Activated CD8-positive, alpha-beta memory T cell treated with anti-CD3 and anti-CD28 coated beads, Interleukin-2, amount 50 U/mL, for 24 hours (primary cell): ENCODE data around the gene RHCE.
"Not testable (repeated sequence)": the region's sequence is repeated elsewhere in the genome, so short reads cannot be mapped to it uniquely, and the experiment has no call there.

Experiments used
- DNase-seq: peaks from one replicate; pipeline ENCODE4 v3.0.0-alpha.2; 2020; ENCODE audit errors: extremely low read depth

Gene RHCE

DNA sequence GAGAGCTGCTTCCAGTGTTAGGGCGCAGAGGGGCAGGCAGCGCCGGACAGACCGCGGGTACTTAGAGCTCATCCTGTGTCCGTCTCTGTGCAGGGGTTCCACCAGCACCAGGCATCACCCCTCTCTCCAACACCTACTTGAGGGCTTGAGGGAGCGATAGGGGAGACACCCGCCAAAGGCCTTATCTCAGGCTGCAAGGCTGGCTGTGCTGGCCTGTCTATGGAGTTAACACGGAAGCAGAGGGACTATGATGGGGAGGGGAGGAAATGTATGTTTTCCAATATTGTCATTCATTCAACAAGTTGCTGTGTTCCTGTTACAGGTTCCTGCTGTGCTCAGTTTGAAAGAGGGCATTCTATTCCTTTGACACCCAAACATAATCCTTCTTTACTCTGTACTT is at the start of gene RHCE:
Gene RHCE, minus strand, starts transcription at position 111 of the 400 bp plus-strand sequence. Its CDS starts 39 bp downstream, at position 72.
- DNase-seq, result not testable (repeated sequence)

- DNase-seq, result no peak
Measured at GRCh38 chr1:25469177-25469576, 48.6 kb upstream of the RHCE start.

GRCh38 chr1:25468033-25468432 is 47.4 kb upstream of the RHCE start:
- DNase-seq, result no peak

GRCh38 chr1:25467616-25468015 is 47.0 kb upstream of the RHCE start:
- no peak for DNase-seq

- no peak for DNase-seq
Measured at GRCh38 chr1:25467193-25467592, 46.6 kb upstream of the RHCE start.

DNA sequence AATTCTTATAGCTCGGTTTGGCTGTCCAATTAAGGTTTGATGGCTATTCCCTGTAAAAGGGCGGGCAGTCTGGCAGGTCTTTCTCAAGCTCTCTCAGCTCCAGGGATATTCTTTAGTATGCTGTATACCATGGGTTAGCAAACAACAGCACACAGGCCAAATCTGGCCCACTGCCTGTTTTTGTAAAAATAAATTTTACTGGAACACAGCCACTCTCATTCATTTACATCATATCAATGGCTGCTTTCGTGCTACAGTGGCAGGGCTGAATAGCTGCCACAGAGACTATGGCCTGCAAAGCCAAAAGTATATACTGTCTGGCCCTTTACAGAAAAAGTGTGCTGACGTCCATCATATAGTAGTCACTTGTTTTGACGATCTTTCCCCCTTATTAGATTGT is 42.1 kb upstream of the RHCE start:
- DNase-seq, result no peak

DNA sequence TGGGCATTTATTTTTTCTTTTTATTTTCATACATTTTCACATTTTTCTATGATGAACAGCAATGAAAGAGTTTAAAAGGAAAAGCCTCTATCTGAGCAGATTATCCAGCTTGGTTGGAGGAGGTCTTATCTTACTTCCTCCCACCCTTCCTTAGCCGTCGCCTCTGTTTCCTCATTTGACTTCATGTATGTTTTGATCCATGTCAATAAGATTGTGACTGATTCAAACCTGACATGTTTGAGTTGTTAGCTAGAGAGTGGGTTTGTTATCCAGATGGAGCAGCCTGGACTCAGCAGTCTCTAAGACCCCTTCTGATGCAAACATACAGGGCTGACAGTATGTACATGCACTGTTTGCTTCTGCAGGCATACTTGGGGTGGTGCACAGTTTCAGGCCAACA is 41.2 kb upstream of the RHCE start:
- DNase-seq, result no peak

DNA sequence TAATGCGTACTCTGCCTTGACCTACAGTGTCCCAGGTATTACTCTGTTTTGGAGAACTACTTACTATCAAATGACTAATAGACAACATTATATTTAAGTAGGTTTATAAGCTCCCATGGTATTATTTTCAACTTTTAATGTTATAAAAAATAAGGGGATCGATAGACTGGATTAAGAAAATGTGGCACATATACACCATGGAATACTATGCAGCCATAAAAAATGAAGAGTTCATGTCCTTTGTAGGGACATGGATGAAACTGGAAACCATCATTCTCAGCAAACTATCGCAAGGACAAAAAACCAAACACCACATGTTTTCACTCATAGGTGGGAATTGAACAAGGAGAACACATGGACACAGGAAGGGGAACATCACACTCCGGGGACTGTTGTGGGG is 40.2 kb upstream of the RHCE start:
- not testable (repeated sequence) for DNase-seq

GRCh38 chr1:25460020-25460419 is 39.4 kb upstream of the RHCE start:
- DNase-seq, result no peak

GRCh38 chr1:25458541-25459298 is 38.1 kb upstream of the RHCE start:
- DNase-seq, result no peak

DNA sequence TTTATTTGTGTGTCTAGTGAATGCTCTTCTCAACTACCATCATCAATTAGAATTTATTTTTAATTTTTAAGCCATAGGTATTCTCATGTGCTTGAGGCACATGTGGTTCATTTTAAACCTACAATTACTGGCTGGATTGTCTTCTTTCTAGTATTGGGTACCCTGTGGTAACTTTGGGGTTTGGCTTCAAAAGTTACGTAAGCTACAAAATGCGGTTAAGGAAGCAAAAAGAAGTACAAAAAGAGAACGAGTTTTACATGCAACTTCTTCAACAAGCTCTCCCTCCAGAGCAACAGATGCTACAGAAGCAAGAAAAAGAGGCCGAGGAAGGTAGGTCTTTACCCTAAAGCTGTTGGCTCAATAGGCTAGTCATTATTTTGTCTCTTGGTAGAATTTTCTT is 35.9 kb upstream of the RHCE start:
- no peak for DNase-seq

GRCh38 chr1:25451908-25452307 is 31.3 kb upstream of the RHCE start:
- DNase-seq, result no peak

DNA sequence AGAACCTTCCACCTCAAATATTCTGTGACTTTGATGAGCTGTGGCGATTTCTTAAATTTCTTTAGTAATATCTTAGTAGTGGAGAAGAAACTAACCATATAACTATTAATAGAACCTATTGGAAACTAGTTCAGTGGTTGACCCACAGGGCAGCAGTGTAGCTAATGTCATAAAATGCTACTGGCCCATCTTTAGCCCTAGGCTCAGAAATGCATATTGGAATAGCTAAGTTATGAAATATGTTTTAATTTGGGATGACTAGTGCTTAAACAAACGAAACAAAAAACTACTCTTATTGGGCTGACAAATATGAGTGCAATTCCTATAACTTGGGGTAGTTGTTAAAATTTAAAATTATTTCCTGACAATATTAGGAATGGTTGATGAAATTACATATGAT is 30.3 kb upstream of the RHCE start:
- DNase-seq, result no peak

DNA sequence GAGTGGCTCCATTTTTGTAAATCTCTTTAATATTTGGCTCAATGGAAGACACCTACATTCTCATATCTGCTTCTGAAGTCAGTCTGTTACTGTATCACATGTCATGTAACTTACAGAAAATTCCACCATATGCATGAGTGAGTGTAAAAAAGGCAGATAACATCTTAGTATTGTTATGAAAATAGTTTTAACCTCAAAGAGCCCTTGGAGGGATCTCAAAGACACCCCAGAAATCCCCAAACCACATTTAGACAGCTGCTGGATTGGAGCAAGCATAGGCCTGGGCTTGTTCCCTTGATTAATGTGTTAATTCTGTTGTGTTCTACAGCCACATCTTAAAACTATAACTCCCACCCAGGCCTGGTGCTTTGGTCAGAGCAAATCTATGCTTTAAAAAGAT is 26.9 kb upstream of the RHCE start:
- no peak for DNase-seq

DNA sequence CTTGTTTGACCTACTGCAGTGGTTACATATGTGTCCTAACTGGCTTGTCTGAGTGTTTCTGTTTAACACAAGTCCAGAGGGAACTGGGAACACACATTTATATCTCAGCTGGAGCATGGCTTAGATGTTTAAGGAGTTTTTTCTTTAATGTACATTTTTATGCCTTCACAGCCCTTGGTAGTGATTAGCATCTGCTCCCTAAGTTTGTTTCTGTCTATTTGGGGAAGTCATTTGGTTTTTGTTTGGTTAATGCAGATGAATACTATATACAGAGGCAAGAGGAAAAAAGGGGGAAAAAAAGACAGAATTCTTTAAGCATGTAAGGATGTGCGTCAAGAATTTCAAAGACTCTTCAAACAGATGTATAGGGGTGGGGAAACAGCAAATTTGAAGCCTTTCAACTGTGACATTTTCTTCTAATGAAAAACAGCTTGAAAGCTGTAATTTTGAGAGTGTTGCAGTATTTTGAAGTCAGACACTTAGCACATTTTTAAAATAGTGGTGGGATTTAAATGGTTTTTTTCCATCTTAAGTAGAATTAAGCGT is 25.4 kb upstream of the RHCE start:
- no peak for DNase-seq

- DNase-seq, result not testable (repeated sequence)
Measured at GRCh38 chr1:25444604-25445003, 24.0 kb upstream of the RHCE start.

DNA sequence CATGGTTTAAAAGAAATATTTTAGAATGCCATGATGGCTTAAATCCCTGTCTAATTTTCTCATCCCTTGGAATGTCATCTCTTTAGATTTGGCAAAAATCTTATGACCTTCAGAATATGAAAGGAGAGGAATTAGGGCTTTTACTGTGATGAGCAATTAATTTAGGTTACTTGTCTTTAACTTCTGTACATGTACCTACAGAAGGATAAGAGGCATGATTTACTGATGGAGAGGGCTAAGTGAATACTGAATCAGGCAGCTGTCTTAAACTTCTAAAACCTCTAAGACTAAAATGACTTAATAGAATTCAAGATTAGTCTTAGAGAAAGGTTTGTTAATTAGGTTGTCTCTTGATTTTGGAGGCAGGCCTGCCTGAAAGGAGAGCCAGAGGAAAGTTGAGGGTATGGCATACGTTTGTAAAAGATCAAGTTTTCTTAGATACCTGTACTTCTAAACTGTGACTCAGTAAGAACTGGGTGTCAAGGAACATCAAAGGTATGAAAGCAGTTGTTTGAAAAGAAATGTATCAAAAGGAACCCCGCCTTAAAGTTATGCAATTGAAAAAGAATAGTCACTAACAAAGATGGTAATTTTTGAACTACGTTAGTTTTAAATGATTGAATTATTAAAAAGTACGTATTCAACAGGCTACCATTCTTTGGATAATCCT is 22.5 kb upstream of the RHCE start:
- DNase-seq, result no peak

DNA sequence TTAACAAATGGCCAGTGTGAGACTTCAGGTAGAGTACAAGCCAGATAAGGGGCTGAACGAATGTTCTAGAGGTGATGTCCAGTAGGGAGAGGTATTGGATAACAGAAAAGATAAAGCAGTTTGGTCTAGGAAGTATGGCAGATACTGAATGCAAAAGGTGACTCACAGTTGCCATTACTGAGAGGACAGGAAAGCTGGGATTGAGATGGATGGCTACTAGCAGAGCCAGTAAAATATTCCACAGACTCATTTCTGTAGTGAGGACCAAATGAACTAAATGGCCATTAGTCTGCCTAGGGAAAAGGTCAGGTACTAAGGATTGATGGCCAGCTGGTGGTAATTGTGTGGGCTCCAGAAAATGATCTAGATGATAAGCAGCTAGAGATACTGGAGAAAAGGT is 21.6 kb upstream of the RHCE start:
- no peak for DNase-seq

DNA sequence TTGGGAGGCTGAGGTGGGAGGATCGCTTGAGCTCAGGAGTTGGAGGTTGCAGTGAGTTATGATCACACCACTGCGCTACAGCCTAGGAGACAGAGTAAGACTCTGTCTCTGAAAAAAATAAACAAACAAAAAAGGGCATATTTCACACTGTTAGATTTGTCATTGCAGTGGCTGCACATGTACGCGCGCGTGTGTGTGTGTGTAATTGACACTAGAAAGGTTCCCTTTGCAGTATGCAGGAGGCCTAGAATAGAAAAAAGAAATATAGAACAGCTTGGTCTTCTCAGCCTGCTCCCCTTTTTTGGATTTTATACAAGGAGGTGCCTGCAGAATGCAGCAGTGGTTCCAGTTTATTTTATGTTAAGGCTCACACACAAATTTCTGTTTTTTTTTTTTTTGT is 18.7 kb upstream of the RHCE start:
- DNase-seq, result no peak

DNA sequence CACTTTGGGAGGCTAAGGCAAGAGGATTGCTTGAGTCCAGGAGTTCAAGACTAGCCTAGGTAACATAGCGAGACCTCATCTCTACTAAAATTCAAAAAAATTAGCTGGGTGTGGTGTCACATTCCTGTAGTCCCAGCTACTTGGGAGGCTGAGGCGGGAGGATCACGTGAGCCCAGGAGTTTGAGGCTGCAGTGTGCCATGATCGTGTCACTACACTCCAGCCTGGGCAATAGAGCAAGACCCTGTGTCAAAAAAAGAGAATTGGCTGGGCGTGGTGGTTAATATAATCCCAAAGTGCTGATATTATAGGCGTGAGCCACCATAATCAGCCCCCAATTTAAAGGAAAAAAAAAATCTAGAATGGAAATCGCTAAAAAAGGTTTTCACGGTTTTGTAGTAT is 17.0 kb upstream of the RHCE start:
- DNase-seq, result no peak

GRCh38 chr1:25435397-25436108 is 14.9 kb upstream of the RHCE start:
- no peak for DNase-seq

- no peak for DNase-seq
Measured at GRCh38 chr1:25433389-25434186, 13.0 kb upstream of the RHCE start.
